ENCODE results near the gene F8.

- TF ChIP-seq, protein P1, sequence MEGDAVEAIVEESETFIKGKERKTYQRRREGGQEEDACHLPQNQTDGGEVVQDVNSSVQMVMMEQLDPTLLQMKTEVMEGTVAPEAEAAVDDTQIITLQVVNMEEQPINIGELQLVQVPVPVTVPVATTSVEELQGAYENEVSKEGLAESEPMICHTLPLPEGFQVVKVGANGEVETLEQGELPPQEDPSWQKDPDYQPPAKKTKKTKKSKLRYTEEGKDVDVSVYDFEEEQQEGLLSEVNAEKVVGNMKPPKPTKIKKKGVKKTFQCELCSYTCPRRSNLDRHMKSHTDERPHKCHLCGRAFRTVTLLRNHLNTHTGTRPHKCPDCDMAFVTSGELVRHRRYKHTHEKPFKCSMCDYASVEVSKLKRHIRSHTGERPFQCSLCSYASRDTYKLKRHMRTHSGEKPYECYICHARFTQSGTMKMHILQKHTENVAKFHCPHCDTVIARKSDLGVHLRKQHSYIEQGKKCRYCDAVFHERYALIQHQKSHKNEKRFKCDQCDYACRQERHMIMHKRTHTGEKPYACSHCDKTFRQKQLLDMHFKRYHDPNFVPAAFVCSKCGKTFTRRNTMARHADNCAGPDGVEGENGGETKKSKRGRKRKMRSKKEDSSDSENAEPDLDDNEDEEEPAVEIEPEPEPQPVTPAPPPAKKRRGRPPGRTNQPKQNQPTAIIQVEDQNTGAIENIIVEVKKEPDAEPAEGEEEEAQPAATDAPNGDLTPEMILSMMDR (IDR thresholded peaks at IDR 0.05): no peak
- TF ChIP-seq POLR2A (IDR thresholded peaks at IDR 0.05): no peak
These were observed 203.4 kb downstream of the F8 start for GRCh38 chrX:154818916-154819770.
